GM18517 (cell line): ENCODE data around the gene NCMAP.

Experiments used
- ATAC-seq: cut with Tn5 transposase; IDR thresholded peaks from one replicate; pipeline ENCODE4 v1.9.1; 2021; ENCODE audit warnings: mild to moderate bottlenecking, moderate library complexity; ENCODE audit not compliant: unreplicated experiment

The NCMAP gene

GRCh38 chr1:24570265-24571125 lies 14.6 kb downstream of the NCMAP start:
- no peak for ATAC-seq

- ATAC-seq, result no peak
Measured at GRCh38 chr1:24572301-24572700, 16.4 kb downstream of the NCMAP start.

- no peak for ATAC-seq
Measured at GRCh38 chr1:24575905-24576587, 20.2 kb downstream of the NCMAP start.

- ATAC-seq, result no peak
Measured at GRCh38 chr1:24578846-24579245, 23.0 kb downstream of the NCMAP start.

GRCh38 chr1:24580756-24581155 lies 24.9 kb downstream of the NCMAP start:
- no peak for ATAC-seq

GRCh38 chr1:24584171-24584647 lies 28.3 kb downstream of the NCMAP start:
- ATAC-seq, result no peak

GRCh38 chr1:24586119-24586518 lies 30.2 kb downstream of the NCMAP start:
- no peak for ATAC-seq

GRCh38 chr1:24586970-24587820 lies 31.3 kb downstream of the NCMAP start:
- ATAC-seq, result no peak

- no peak for ATAC-seq
Measured at GRCh38 chr1:24588573-24588972, 32.7 kb downstream of the NCMAP start.

- no peak for ATAC-seq
Measured at GRCh38 chr1:24589200-24589599, 33.3 kb downstream of the NCMAP start.

GRCh38 chr1:24591781-24592180 lies 35.9 kb downstream of the NCMAP start:
- no peak for ATAC-seq

- ATAC-seq, result no peak
Measured at GRCh38 chr1:24594328-24594598, 38.4 kb downstream of the NCMAP start.

GRCh38 chr1:24596401-24596880 lies 40.6 kb downstream of the NCMAP start:
- ATAC-seq, result no peak

GRCh38 chr1:24599265-24599664 lies 43.4 kb downstream of the NCMAP start:
- no peak for ATAC-seq

- no peak for ATAC-seq
Measured at GRCh38 chr1:24600551-24600950, 44.7 kb downstream of the NCMAP start.

- ATAC-seq, result no peak
Measured at GRCh38 chr1:24605534-24606295, 49.8 kb downstream of the NCMAP start.

GRCh38 chr1:24606296-24606605 lies 50.4 kb downstream of the NCMAP start:
- ATAC-seq, result no peak

- no peak for ATAC-seq
Measured at GRCh38 chr1:24606621-24607020, 50.7 kb downstream of the NCMAP start.

GRCh38 chr1:24609949-24610517 lies 54.1 kb downstream of the NCMAP start:
- no peak for ATAC-seq

GRCh38 chr1:24619376-24619775 lies 63.5 kb downstream of the NCMAP start:
- ATAC-seq, result no peak
